ENCODE measurements around the gene IGSF5.

IGSF5 gene

GRCh38 chr21:39847877-39848276 is 102.9 kb downstream of the IGSF5 start (continued):
- TF ChIP-seq HOXD13 (CRISPR knock-in tag; IDR thresholded peaks at IDR 0.05; ENCODE audit: borderline replicate concordance) (no peak), BCL11A (tag by site-specific recombination; IDR thresholded peaks at IDR 0.05; ENCODE audit: low read depth) (no peak), ZNF837 (tag by site-specific recombination; IDR thresholded peaks at IDR 0.05) (no peak), GLIS2 (tag by site-specific recombination; IDR thresholded peaks at IDR 0.05) (no peak), ZNF626 (tag by site-specific recombination; IDR thresholded peaks at IDR 0.05) (no peak), ZBTB21 (tag by site-specific recombination; IDR thresholded peaks at IDR 0.05) (no peak)
- TF ChIP-seq, protein P1, sequence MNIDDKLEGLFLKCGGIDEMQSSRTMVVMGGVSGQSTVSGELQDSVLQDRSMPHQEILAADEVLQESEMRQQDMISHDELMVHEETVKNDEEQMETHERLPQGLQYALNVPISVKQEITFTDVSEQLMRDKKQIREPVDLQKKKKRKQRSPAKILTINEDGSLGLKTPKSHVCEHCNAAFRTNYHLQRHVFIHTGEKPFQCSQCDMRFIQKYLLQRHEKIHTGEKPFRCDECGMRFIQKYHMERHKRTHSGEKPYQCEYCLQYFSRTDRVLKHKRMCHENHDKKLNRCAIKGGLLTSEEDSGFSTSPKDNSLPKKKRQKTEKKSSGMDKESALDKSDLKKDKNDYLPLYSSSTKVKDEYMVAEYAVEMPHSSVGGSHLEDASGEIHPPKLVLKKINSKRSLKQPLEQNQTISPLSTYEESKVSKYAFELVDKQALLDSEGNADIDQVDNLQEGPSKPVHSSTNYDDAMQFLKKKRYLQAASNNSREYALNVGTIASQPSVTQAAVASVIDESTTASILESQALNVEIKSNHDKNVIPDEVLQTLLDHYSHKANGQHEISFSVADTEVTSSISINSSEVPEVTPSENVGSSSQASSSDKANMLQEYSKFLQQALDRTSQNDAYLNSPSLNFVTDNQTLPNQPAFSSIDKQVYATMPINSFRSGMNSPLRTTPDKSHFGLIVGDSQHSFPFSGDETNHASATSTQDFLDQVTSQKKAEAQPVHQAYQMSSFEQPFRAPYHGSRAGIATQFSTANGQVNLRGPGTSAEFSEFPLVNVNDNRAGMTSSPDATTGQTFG (tag by site-specific recombination; IDR thresholded peaks at IDR 0.05; ENCODE audit: borderline replicate concordance): no peak
- TF ChIP-seq, protein P2, sequence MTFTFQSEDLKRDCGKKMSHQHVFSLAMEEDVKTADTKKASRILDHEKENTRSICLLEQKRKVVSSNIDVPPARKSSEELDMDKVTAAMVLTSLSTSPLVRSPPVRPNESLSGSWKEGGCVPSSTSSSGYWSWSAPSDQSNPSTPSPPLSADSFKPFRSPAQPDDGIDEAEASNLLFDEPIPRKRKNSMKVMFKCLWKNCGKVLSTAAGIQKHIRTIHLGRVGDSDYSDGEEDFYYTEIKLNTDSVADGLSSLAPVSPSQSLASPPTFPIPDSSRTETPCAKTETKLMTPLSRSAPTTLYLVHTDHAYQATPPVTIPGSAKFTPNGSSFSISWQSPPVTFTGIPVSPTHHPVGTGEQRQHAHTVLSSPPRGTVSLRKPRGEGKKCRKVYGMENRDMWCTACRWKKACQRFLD (tag by site-specific recombination; IDR thresholded peaks at IDR 0.05): no peak

DNA sequence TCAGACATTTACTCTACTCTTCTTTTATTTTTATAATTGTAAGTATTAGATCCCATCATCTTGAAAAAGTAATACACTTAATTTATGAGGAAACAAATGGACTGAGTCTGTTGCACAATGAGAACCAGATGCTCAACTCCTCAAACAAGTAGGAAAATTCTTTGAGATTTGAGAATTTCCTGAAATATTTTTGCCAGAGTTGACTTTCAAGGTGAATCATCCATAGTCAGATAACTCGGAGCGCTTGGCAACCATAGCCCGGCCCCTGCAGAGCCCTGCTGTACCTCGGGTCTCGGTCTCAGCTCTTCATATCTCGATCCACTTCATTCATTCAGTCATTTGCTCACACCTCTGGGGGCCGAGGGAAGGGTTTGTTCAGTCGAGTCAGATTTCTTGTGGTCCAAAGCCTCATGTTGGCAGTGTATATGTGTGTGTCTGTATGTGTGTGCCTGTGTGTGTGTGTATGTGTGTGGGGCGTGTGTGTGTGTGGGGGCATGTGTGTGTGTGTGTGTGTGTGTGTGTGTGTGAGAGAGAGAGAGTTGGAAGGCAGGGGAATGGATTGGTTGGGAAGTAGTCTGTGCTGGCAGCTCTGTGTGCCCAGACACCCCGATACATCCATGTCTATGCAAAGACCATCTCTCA is 104.2 kb downstream of the IGSF5 start:
- Histone ChIP-seq H3K4me3 (ENCODE audit: low read depth, low read length) (no peak overlapping the region), H3K27ac (ENCODE audit: extremely low read depth, low read depth, low read length) (no peak overlapping the region), H3K36me3 (ENCODE audit: control insufficient read depth in 2 of 2, insufficient read depth in 1 of 2, low read length in 2 of 2) (no peaks in the 10 kb centered on the region), H3K9me3 (ENCODE audit: control insufficient read depth, insufficient read depth, low read depth, low read length) (no peaks in the 10 kb centered on the region), H3K4me1 (ENCODE audit: control insufficient read depth, insufficient read depth, low read length) (peaks cover 10% of the 10 kb centered on the region; the same call in 1 of the 2 replicates)
- POLR2A ChIA-PET: no interaction called here
- CTCF ChIA-PET: no interaction called here
- TF ChIP-seq ZSCAN4 (tag by site-specific recombination; IDR thresholded peaks at IDR 0.05) (peak; percentile 72), IKZF3 (tag by site-specific recombination; IDR thresholded peaks at IDR 0.05) (no peak)

- H3K4me1 ChIP-seq (ENCODE audit: control insufficient read depth, insufficient read depth, low read length): peaks cover 10% of the 10 kb centered on the region; the same call in 1 of the 2 replicates
- H3K36me3 ChIP-seq (ENCODE audit: control insufficient read depth in 2 of 2, insufficient read depth in 1 of 2, low read length in 2 of 2): no peaks in the 10 kb centered on the region
- ChIA-PET CTCF (interaction anchor here (0.9 to 1.9 kb wide), 2 partner anchors 18 to 62 kb away, joined by 4 to 5 read pairs; partner anchors contain the start of gene PCP4), POLR2A (no interaction called here)
- H3K4me3 ChIP-seq (ENCODE audit: low read depth, low read length): no peak overlapping the region
- no peaks in the 10 kb centered on the region for H3K9me3 ChIP-seq (ENCODE audit: control insufficient read depth, insufficient read depth, low read depth, low read length)
- H3K27ac ChIP-seq (ENCODE audit: extremely low read depth, low read depth, low read length): no peak overlapping the region
- no peak for TF ChIP-seq ZNF140 (tag by site-specific recombination; IDR thresholded peaks at IDR 0.05)
- no peak for TF ChIP-seq OSR2 (tag by site-specific recombination; IDR thresholded peaks at IDR 0.05)
- no peak for TF ChIP-seq ZNF169 (tag by site-specific recombination; IDR thresholded peaks at IDR 0.05)
- TF ChIP-seq ZNF701 (tag by site-specific recombination; IDR thresholded peaks at IDR 0.05): no peak
Measured at GRCh38 chr21:39850333-39850732, 105.3 kb downstream of the IGSF5 start.

DNA sequence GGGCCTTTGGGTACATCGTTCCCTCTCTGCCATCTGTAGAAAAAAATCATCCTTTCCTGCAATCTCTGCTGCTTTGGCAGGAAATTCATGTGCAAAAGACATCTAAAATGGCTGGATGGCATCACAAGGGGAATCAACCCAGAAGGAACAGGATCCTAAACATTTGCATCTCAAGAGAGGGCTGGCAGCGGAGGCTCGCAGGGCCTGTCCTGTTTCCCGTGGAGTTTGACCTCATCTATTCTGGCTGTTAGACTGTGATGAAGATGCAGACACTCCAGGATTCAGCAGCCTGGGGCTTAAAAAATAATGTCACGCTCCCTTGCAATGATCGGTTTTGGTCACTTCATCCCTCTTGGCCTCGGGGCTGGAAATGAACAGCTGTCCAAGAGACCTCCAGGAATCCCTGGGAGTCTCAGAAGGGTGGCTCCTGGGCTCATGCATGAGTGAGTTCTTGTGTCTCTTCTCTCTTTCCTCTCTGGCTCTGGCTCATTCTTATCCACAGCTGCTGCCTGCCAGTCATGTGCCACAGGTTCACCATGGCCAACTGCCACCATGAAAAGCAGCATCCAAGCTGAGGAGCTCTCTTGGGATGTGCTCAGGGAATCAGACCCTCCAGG is 106.1 kb downstream of the IGSF5 start:
- ChIA-PET CTCF (interaction anchor here (0.6 to 1.9 kb wide), 5 partner anchors 16 to 333 kb away, joined by 3 to 15 read pairs (median 4); partner anchors contain the start of gene PCP4), POLR2A (no interaction called here)
- Histone ChIP-seq H3K27ac (ENCODE audit: extremely low read depth, low read depth, low read length) (no peak overlapping the region), H3K9me3 (ENCODE audit: control insufficient read depth, insufficient read depth, low read depth, low read length) (no peaks in the 10 kb centered on the region), H3K4me3 (ENCODE audit: low read depth, low read length) (no peak overlapping the region), H3K36me3 (ENCODE audit: control insufficient read depth in 2 of 2, insufficient read depth in 1 of 2, low read length in 2 of 2) (no peaks in the 10 kb centered on the region), H3K4me1 (ENCODE audit: control insufficient read depth, insufficient read depth, low read length) (peaks cover 10% of the 10 kb centered on the region; the same call in 1 of the 2 replicates)
- TF ChIP-seq ZNF324 (tag by site-specific recombination; IDR thresholded peaks at IDR 0.05): no peak
